ENCODE measurements around the gene LPCAT1. TPM values are rescaled to one million over a fixed set of nuclear protein-coding genes. Genes with fewer than 3 reads are reported as not detected.
A peak's percentile ranks its signal among the peaks of the same experiment; 100 is the strongest.
"Not testable (repeated sequence)": the region's sequence is repeated elsewhere in the genome, so short reads cannot be mapped to it uniquely, and the experiment has no call there.

LPCAT1 gene
- polyA plus RNA-seq (ENCODE audit: insufficient read depth in 1 of 5, insufficient read length in 5 of 5, low replicate concordance in 1 of 5) = 100 to 1,000 TPM; 106 to 162 (median 120) TPM
- long read RNA-seq, donor 1, transcript LPCAT1-201 (14 exons, 3,966 nt) = major isoform, 26 of 27 reads
- long read RNA-seq, donor 1, partial matches to known transcripts = 0 of 27 reads
- long read RNA-seq, donor 1, other reads (novel, unspliced or antisense) = 0 of 27 reads
- long read RNA-seq, donor 2, transcript LPCAT1-201 (14 exons, 3,966 nt) = major isoform, 16 of 16 reads
- long read RNA-seq, donor 2, partial matches to known transcripts = 0 of 16 reads
- long read RNA-seq, donor 2, other reads (novel, unspliced or antisense) = 0 of 16 reads
- long read RNA-seq, donor 3, transcript LPCAT1-201 (14 exons, 3,966 nt) = major isoform, 12 of 18 reads
- long read RNA-seq, donor 3, partial matches to known transcripts = 6 of 18 reads
- long read RNA-seq, donor 3, other reads (novel, unspliced or antisense) = 0 of 18 reads
- long read RNA-seq, donor 4, partial matches to known transcripts = 0 of 5 reads
- long read RNA-seq, donor 4, other reads (novel, unspliced or antisense) = 0 of 5 reads
- long read RNA-seq, donor 5, transcript LPCAT1-201 (14 exons, 3,966 nt) = major isoform, 16 of 16 reads
- long read RNA-seq, donor 5, partial matches to known transcripts = 0 of 16 reads
- long read RNA-seq, donor 5, other reads (novel, unspliced or antisense) = 0 of 16 reads
- long read RNA-seq, donor 6, transcript LPCAT1-201 (14 exons, 3,966 nt) = major isoform, 34 of 34 reads
- long read RNA-seq, donor 6, partial matches to known transcripts = 0 of 34 reads
- long read RNA-seq, donor 6, other reads (novel, unspliced or antisense) = 0 of 34 reads
- long read RNA-seq, donor 7, transcript LPCAT1-201 (14 exons, 3,966 nt) = major isoform, 8 of 8 reads
- long read RNA-seq, donor 7, partial matches to known transcripts = 0 of 8 reads
- long read RNA-seq, donor 7, other reads (novel, unspliced or antisense) = 0 of 8 reads
- long read RNA-seq, donor 8, transcript LPCAT1-201 (14 exons, 3,966 nt) = major isoform, 5 of 5 reads
- long read RNA-seq, donor 8, partial matches to known transcripts = 0 of 5 reads
- long read RNA-seq, donor 8, other reads (novel, unspliced or antisense) = 0 of 5 reads

GRCh38 chr5:1523793-1524480 lies at the start of gene LPCAT1:
TSS of gene LPCAT1 (minus strand) at chr5:1523960. CDS start at chr5:1523844, 116 bp downstream.
- peak; percentile 66 to 68 for DNase-seq

- not testable (repeated sequence) for DNase-seq
Observed at GRCh38 chr5:1571875-1572274, 48.1 kb upstream of the LPCAT1 start.

GRCh38 chr5:1570975-1571374 lies 47.2 kb upstream of the LPCAT1 start:
- no peak for DNase-seq

GRCh38 chr5:1568201-1568979 lies 44.6 kb upstream of the LPCAT1 start:
- peak; percentile 58 to 69 for DNase-seq

GRCh38 chr5:1567527-1568200 lies 43.9 kb upstream of the LPCAT1 start:
- DNase-seq = not testable (repeated sequence)

- no peak for DNase-seq
Observed at GRCh38 chr5:1565737-1566734, 42.3 kb upstream of the LPCAT1 start.

GRCh38 chr5:1564824-1565736 lies 41.3 kb upstream of the LPCAT1 start:
- no peak for DNase-seq

- DNase-seq = no peak
Observed at GRCh38 chr5:1564182-1564748, 40.5 kb upstream of the LPCAT1 start.

- DNase-seq = no peak
Observed at GRCh38 chr5:1563617-1564181, 39.9 kb upstream of the LPCAT1 start.

GRCh38 chr5:1563051-1563461 lies 39.3 kb upstream of the LPCAT1 start:
- no peak for DNase-seq

GRCh38 chr5:1562599-1562998 lies 38.8 kb upstream of the LPCAT1 start:
- DNase-seq = no peak

GRCh38 chr5:1561402-1561929 lies 37.7 kb upstream of the LPCAT1 start:
- DNase-seq = no peak

- not testable (repeated sequence) for DNase-seq
Observed at GRCh38 chr5:1560499-1560898, 36.7 kb upstream of the LPCAT1 start.

- no peak for DNase-seq
Observed at GRCh38 chr5:1558944-1559343, 35.2 kb upstream of the LPCAT1 start.

- DNase-seq = no peak
Observed at GRCh38 chr5:1557114-1557873, 33.5 kb upstream of the LPCAT1 start.

Measured in right lung (tissue), 10 donors.